Vein endothelial cell (primary cell): ENCODE results near the gene ELP2. TPM values are rescaled to one million over a fixed set of nuclear protein-coding genes. Genes with fewer than 3 reads are reported as not detected.

Experiments
- total RNA-seq: library from RNA; depleted of rRNA; stranded (reverse); fragments of >200 nt; gene quantifications from 2 replicates; pipeline ENCODE4 v1.2.3, GENCODE V29; 2012

The ELP2 gene, protein sequence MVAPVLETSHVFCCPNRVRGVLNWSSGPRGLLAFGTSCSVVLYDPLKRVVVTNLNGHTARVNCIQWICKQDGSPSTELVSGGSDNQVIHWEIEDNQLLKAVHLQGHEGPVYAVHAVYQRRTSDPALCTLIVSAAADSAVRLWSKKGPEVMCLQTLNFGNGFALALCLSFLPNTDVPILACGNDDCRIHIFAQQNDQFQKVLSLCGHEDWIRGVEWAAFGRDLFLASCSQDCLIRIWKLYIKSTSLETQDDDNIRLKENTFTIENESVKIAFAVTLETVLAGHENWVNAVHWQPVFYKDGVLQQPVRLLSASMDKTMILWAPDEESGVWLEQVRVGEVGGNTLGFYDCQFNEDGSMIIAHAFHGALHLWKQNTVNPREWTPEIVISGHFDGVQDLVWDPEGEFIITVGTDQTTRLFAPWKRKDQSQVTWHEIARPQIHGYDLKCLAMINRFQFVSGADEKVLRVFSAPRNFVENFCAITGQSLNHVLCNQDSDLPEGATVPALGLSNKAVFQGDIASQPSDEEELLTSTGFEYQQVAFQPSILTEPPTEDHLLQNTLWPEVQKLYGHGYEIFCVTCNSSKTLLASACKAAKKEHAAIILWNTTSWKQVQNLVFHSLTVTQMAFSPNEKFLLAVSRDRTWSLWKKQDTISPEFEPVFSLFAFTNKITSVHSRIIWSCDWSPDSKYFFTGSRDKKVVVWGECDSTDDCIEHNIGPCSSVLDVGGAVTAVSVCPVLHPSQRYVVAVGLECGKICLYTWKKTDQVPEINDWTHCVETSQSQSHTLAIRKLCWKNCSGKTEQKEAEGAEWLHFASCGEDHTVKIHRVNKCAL
- total RNA-seq, result 69.1 and 78.1 TPM in 2 replicates

GRCh38 chr18:36129300-36130038, at the start of gene ELP2, which contains the start of gene SLC39A6:
TSS of gene ELP2 (plus strand) at chr18:36129899. CDS start at chr18:36129934, 35 bp downstream.
TSS of gene SLC39A6 (minus strand) at chr18:36129340. CDS start at chr18:36127007, 2,333 bp downstream.

GRCh38 chr18:36187193-36187825, 57.6 kb downstream of the ELP2 start, which contains the start of gene MOCOS:
TSS of gene MOCOS (plus strand) at chr18:36187497. CDS start at chr18:36187540, 43 bp downstream.

Other genes with a start within 250 kb of the ELP2 start
- gene RPRD1A, start 62.3 kb upstream of the ELP2 start, total RNA-seq, result 47.4 and 56.2 TPM in 2 replicates
- 19.6 and 23.4 TPM in 2 replicates for gene SLC39A6, start 559 bp upstream of the ELP2 start, total RNA-seq
- gene MOCOS, start 57.6 kb downstream of the ELP2 start, total RNA-seq, result 0.48 and 0.65 TPM in 2 replicates
- under 0.01 and 0.33 TPM in 2 replicates for gene FHOD3, start 167.8 kb downstream of the ELP2 start, total RNA-seq